GM18526 (cell line): ENCODE measurements around the gene FGFR2.

Experiments
- POLR2A ChIP-seq: IDR thresholded peaks from 3 replicates; pipeline ENCODE4 v1.6.1; 2011; ENCODE audit not compliant: insufficient read length; ENCODE audit errors: extremely low read depth

Gene FGFR2

DNA sequence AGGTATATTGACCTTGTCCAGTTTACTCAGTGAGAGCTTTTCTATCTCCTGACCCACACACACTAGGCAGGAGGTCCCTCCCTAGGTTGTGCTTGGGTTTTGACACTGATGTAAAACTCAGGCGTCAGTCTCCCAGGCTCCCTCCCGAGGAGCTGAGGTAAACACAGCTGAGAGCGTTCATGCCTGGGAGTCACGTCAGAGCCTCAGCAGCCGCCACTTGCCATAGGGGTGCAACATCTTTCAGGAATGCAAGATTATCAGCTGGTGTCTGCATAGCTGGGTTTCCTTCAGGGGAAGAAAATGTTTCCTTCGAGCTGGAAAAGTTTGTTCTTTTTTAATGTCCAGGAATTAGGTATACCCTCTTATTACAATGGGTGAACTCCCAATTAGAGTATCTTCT, 70.6 kb downstream of the FGFR2 start:
- no peak for TF ChIP-seq POLR2A

DNA sequence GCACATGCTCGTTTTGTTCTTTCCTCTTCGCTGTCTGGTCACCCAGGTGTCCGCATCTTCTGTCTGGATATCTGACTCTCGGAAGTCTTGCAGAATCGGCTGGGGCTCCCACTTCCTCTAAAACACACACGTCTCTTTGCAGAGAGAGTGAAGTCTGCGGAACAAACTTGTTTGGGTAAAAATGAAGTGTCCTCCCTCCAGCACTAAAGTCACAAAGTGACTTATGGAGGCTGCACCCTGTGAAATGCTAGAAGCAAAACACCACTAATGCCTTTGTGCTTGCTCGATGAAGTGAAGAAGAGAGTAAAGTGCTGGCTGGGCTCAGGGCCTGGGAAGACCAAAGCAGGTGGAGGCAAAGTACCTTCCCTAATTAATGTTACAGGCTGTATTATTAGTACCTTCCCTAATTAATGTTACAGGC, 71.4 kb downstream of the FGFR2 start:
- TF ChIP-seq POLR2A = no peak

DNA sequence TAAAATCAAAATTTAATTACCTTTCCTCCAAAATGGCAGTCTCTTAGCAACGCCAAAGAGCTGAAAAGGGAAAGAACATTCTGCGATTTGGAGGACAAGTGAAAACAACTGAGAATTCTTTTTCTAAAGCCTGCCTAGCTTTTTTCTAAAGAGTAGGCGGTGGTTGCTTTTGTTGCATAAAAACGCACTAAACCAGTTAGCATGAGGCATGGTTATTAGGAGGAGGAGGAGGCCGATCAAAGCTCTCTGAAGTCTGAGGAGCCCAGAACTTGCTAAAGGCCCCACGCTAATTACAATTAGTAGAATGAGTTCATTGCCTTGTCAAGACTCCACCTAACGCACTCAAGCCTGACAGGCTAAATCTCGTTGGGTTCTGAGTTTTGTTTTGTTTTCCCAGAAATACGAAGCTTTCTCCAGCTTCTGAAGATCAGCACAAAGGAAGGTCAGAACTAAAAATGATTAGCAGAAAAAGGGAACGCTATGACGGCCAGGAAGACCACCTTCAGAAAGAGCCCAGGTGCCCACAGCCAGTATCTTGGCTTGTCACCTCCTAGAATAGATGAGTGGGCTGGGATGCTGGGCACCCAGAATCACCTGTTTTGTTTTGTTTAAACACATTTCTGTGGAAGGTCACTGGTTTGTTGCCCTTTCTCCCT, 72.0 kb downstream of the FGFR2 start:
- TF ChIP-seq POLR2A = no peak

DNA sequence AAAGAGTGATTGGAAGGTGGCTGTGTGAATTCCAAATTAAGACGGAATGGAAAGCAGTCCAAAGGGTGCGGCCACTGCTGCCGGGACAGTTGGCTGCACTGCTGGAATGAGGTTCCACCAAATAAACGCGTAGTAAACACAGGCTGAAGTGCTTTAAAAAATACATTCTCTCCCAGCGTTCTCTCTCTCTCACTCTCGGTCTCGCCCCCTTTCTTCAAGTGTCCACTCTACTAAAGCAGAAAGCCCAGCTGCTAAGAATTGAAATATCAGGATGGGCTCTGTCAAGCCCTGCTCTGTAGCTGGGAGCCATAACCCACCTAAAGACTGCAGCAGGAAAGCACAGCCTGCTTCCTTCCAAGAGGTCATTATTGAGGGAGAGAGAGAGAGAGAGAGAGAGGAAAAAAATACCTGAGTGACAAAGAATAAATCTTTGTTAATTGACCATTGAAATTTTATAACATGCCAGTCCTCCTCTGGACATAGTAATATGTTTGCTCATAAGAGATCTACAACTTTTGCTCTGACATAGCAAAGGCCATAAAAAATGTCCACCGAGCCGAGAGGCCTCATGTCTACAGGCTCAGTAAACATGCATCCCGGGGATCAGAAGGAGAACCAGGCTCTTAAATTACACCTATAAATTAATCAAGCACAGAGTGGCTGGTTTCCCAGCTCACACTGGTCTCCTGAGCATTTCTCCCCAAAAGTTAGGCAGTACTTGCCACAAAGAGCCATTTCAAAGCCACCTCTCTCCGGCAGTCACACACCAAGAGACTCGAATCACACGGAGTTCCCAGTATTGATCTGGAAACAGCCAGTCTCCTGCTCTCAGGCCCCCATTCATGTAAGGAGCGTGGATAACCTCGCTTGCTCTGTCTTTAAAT, 72.8 kb downstream of the FGFR2 start:
- TF ChIP-seq POLR2A = no peak

DNA sequence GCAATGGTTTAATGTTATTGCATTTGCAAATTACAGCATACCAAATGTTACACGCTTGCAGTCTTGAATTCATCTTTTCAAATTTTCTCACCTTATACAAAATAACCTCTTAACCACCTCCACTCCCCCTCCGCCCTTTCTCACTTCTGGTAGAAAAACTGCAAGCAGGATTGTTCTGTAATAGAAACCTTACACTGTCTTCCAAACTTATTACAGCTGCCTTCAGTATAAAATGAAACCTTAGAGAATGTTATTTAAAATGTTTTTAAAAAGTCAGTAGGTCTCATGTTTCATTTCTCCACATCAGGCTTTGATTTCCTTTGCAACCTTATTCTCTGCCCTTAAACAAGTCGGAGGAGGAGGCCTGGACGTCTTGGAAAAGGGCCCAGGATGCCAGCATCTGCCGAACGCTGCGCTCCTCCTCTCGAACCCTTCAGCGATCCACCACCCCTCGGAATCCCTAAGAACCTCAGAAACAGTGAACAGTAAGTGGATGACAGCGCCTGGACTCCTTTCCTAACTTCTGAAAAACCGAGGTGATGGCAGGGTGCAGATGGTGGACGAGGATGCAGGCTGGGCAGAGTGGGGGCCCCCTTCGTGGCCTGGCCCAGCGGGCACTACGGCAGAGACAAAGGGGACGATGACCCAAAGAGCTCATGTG, 74.0 kb downstream of the FGFR2 start:
- TF ChIP-seq POLR2A = no peak

DNA sequence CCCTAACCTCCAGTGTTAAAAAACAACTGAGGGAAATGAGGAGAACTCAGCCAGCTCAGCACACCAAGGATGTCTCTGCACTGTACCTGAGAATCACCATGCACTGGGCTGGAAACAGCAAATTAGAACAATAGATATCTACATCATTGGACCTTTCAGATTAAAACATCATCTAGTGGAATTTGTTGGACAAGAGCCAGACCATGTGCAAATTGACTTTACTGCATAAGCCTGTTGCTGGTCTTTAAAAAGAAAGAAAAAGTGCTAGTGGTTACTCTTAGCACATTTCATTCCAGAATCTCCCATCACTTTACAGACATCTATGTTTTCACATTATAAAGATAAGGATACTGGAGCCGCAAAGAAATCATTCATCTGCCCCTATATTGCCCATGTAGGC, 75.4 kb downstream of the FGFR2 start:
- no peak for TF ChIP-seq POLR2A

DNA sequence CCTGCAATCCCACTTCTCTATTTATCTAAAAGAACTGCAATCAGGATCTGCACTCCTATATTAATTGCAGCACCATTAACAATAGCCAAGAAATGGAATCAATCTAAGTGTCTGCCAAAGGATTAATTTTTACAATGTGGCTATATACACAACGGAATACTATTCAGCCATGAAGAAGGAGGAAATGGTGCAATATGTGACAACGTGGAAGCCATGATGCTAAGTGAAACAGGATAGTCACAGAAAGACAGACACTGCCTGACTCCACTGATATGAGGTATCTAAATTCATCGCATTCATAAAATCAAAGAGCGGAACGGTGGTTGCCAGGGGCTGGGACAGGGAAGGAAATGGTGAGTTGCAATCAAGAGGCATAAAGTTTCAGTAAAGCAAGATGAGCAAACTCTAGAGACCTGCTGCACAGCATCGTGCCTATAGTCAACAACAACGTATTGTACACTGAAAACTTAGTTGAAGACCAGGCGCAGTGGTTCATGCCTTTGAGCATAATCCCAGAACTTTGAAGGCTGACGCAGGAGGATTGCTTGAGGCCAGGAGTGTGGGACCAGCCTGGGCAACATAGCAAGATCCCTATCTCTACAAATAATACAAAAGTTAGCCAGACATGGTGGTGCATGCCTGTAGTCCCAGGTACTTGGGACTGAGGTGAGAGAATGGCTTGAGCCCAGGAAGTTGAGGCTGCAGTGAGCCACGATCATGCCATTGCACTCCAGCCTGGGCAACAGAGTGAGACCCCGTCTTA, 76.3 kb downstream of the FGFR2 start:
- TF ChIP-seq POLR2A = no peak

DNA sequence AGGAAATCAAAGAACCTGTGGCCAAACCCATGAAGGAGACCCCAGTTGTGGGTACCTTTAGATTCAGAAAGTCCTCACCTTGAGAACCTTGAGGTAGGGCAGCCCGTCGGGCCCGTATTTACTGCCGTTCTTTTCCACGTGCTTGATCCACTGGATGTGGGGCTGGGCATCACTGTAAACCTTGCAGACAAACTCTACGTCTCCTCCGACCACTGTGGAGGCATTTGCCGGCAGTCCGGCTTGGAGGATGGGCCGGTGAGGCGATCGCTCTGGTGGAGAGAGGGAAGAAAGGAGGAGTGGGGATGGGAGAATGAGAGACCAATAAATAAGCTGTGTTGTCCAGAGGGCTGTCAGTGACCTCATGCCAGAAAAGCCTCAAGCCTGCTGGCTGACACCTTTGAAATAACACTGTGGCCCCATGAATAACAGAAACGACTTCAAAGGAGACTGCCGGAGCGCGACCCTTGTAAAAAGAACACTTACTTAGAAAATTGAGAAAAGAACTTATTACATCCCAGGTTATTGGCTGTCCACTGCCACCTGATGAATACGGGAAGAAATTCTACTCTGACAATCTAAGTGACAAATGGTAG, 78.2 kb downstream of the FGFR2 start:
- no peak for TF ChIP-seq POLR2A

DNA sequence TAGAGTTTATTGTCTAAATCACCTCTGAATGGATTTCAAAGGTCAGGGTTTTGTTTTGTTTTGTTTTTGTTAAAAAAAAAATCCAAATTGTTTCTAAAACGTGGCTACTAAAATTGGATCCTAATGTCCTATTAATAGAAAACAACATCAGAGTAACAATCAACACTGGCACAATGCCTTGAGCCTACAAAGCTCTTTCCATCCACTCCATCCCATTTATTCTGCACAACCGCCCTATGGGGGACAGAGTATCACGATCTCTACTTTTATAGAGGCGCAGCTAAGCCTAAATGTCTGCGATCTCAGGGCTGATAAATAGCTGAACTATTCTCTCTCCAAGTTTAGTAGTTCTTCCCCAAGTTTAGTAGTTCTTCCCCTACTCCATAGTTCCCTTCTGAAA, 78.8 kb downstream of the FGFR2 start:
- no peak for TF ChIP-seq POLR2A

DNA sequence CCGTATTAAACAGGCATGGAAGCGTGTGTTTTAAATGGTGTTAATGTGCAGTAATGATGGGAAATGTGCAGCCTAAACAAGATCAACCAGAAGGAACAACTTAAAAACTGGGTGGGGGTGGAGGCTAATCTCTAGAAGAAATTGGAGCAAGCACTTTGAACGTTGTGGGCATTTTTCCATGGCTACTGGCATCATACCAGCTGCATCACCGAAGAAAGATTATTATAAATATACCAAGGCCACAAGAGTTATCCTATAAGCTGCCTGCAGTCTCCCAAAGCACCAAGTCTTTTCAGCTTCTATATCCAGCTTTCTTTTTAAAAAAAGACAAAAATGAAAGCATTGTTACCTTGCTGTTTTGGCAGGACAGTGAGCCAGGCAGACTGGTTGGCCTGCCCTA, 79.9 kb downstream of the FGFR2 start:
- no peak for TF ChIP-seq POLR2A

DNA sequence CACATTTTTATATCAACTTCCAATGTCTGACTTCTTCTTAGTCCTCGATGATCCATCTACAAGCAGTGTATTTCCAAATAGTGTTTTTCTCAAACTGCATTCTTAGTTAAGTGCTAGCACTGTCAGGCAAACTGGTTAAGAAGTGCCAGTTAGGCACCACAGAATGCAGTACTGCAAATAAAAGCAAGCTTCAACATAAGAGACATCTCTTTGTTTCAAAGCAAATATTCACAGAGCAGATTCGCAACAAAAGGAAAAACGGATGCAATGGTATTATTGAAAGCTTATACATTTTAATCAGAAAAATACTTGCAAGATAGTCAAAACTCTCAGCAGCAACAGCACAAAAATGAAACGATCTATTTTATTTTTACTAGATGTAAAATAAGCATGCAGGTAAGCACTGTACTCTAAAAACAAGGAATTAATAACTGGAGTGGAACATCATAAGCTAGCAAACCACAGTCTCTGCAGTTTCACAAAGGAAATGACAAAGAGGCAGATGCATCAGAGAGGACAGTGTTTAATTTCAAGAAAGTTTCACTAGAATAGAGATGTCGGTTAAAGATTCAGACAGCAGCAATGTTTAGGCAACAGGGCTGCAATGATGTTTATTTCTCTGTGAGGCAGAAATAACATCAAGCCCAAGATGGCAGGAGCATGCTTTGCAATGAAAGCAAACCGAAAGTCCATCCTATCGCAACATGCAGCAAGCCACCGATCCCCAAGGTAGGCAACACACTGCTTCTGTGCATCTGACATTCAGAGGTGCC, 82.0 kb downstream of the FGFR2 start:
- no peak for TF ChIP-seq POLR2A

DNA sequence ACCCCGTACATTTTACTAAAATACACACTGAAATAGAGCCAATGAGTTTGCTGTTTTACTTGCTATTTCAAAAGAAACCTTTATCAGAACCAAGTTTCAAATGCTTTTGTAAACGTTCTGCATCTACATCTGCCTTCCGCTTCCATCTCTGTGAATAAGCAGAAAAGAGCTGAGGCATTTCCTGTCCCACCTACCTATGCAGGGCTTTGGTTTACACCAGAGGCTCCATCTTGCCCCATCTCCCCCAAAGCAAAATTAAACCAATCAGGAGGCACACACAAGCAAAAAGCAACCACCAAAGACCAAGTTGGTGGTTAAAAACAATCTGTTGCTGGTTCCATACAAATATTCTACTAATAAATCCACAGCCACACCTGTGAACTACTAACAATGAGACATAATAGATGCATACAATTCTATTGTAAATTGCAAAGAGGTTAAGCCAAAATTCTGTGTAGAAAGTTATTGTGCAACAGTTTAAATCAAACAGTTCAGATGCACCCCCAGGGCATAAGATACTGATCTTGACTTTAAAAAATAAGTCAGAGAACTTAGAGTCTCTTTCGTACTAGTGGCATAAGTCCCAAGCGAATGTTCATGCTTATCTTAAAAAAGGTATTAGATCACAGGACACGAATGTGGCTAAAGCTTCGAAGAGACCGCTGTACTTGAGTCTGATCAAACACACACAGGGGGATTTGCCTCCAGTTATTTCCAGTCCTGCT, 83.9 kb downstream of the FGFR2 start:
- no peak for TF ChIP-seq POLR2A

DNA sequence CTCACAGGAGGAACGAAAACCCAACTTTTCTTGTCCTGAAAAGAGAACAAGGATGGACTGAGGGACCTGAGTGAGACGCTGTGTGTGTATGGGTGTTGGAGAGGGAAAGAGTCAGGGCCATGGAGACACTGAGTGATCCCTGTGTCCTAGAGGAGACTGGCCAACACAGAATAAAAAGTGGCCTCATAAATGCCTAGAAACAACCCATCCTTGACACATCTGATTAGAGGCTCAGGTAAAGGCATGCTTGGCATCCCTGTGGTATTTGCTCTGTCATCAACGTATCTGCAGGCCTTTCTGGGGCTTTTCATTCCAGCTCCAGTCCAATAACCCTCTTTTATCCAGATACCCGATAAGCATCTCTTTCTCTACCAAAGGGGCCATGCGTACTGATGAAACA, 86.3 kb downstream of the FGFR2 start:
- no peak for TF ChIP-seq POLR2A

DNA sequence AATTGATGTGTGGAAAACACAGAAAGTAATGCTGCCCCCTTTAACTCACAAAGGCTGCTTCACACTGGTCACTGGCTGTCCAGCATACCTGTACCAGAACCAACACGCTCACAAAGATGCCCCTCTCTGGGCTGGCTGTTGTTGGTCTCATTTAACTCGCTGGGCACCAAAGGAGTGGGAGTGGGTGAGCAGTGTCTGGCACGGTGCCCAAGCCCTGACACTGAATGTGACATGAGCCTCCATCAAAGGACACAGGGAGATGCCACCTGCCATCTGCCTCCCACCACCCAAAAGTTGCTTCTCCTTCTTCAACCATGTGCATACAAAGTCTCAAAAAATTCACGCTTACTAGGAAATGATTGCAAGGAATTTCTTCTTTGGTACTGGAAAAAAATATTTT, 86.8 kb downstream of the FGFR2 start:
- TF ChIP-seq POLR2A = no peak
